Subcutaneous abdominal adipose tissue (tissue), 5 donors: ENCODE measurements around the gene STK31.

Source experiments
- H3K27ac ChIP-seq: one replicate; pipeline ENCODE4 v1.7.0; 2013; ENCODE audit warnings: low read depth, mild to moderate bottlenecking, inconsistent platforms, low read length, moderate library complexity
- H3K27me3 ChIP-seq, 5 donors: one replicate each; pipeline ENCODE4 v1.7.0; 2013; ENCODE audit warnings: low read length in 5 of 5, inconsistent platforms in 1 of 5; ENCODE audit not compliant: control insufficient read depth in 5 of 5, insufficient read depth in 4 of 5
- H3K36me3 ChIP-seq, 5 donors: one replicate each; pipeline ENCODE4 v1.7.0; 2013; ENCODE audit warnings: low read length in 5 of 5; ENCODE audit not compliant: control insufficient read depth in 5 of 5, insufficient read depth in 5 of 5
- H3K4me1 ChIP-seq, 5 donors: one replicate each; pipeline ENCODE4 v1.7.0; 2013; ENCODE audit warnings: low read length in 5 of 5, mild to moderate bottlenecking in 3 of 5, moderate library complexity in 1 of 5; ENCODE audit not compliant: control insufficient read depth in 5 of 5, insufficient read depth in 5 of 5
- H3K4me3 ChIP-seq, 5 donors: one replicate each; pipeline ENCODE4 v1.7.0; 2013; ENCODE audit warnings: low read length in 5 of 5, low read depth in 1 of 5
- H3K9ac ChIP-seq, 5 donors: one replicate each; pipeline ENCODE4 v1.7.0; 2013; ENCODE audit warnings: low read length in 5 of 5, mild to moderate bottlenecking in 4 of 5, moderate library complexity in 3 of 5
- H3K9me3 ChIP-seq, 5 donors: one replicate each; pipeline ENCODE4 v1.7.0; 2013; ENCODE audit warnings: low read length in 5 of 5; ENCODE audit not compliant: control insufficient read depth in 5 of 5
- donor health status: healthy.
- donor health status: healthy.
- donor health status: healthy.
- donor health status: healthy.
- donor health status: healthy.

Gene STK31

DNA sequence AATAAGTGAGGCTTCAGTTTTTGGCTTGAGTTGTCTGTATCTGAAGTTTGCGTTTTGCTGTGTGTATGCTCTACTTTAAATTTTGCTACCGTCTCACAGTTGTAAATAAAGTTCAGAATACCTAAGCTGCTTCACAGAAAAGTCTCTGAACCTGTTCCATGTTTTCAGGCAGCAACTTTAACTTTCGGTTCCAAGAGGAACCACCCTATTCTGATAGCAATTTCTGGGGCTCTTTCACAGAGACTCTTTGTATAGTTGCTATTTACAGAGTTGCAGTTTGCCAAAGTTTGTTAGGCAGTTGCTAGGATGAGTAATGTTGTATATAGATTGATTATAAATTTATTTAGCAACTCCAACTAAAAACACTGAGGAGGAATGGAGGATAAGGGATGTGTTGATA, 24.3 kb upstream of the STK31 start:
- Histone ChIP-seq H3K27ac (no peak overlapping the region), H3K36me3 (peaks cover 0 to 11% (median 4%) of the 10 kb centered on the region in 5 donors), H3K9ac (no peak overlapping the region), H3K4me3 (no peak overlapping the region), H3K4me1 (peaks cover 2 to 7% (median 5%) of the 10 kb centered on the region in 5 donors), H3K27me3 (no peaks in the 10 kb centered on the region), H3K9me3 (no peaks in the 10 kb centered on the region)

GRCh38 chr7:23687011-23687410, 23.0 kb upstream of the STK31 start:
- Histone ChIP-seq H3K9ac (no peak overlapping the region), H3K36me3 (peaks cover 0 to 18% (median 5%) of the 10 kb centered on the region in 5 donors), H3K27ac (no peak overlapping the region), H3K4me1 (no peaks in the 10 kb centered on the region), H3K27me3 (no peaks in the 10 kb centered on the region), H3K9me3 (no peaks in the 10 kb centered on the region), H3K4me3 (no peak overlapping the region)

DNA sequence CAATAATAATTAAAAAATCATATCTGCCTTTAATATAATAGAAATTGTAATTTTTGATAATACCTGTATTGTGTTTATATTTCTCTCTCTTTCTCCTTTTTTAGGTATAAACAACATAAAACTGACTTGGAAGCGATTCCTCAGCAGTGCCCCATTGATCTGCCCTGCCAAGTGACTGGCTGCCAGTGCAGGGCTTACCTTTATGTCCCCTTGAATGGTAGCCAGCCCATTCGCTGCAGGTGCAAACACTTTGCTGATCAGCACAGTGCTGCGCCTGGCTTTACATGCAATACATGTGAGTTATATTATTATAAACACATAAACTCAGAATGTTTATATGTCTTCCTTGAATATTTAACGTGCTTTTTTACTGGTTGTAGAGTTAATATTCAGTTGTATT, 20.9 kb upstream of the STK31 start:
- Histone ChIP-seq H3K36me3 (peaks cover 2 to 25% (median 11%) of the 10 kb centered on the region in 5 donors), H3K27ac (no peak overlapping the region), H3K9ac (no peak overlapping the region), H3K4me1 (no peaks in the 10 kb centered on the region), H3K27me3 (no peaks in the 10 kb centered on the region), H3K9me3 (no peaks in the 10 kb centered on the region), H3K4me3 (no peak overlapping the region)

DNA sequence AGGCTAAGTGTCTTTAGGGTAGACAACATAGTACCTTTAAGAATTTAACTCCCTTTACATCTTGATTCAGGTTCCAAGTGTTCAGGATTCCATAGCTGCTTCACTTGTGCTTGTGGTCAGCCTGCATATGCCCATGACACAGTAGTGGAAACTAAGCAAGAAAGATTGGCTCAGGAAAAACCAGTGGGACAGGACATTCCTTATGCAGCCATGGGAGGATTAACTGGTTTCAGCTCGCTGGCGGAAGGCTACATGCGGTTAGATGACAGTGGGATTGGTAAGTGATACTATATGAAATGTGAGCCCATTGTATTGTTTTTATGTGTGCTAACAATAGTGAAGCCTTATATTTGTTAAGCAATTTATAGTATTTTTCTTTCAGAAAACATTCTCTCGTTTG, 18.7 kb upstream of the STK31 start:
- Histone ChIP-seq H3K27me3 (no peaks in the 10 kb centered on the region), H3K4me1 (no peaks in the 10 kb centered on the region), H3K9ac (no peak overlapping the region), H3K36me3 (peaks cover 4 to 28% (median 11%) of the 10 kb centered on the region in 5 donors), H3K9me3 (no peaks in the 10 kb centered on the region), H3K4me3 (no peak overlapping the region), H3K27ac (no peak overlapping the region)

- H3K9me3 ChIP-seq = no peaks in the 10 kb centered on the region
- H3K36me3 ChIP-seq = peaks cover 4 to 28% (median 11%) of the 10 kb centered on the region in 5 donors
- H3K27me3 ChIP-seq = no peaks in the 10 kb centered on the region
- H3K27ac ChIP-seq = no peak overlapping the region
- no peak overlapping the region for H3K9ac ChIP-seq
- H3K4me1 ChIP-seq = no peaks in the 10 kb centered on the region
- H3K4me3 ChIP-seq = no peak overlapping the region
These were observed 16.8 kb upstream of the STK31 start for GRCh38 chr7:23693224-23693623.

DNA sequence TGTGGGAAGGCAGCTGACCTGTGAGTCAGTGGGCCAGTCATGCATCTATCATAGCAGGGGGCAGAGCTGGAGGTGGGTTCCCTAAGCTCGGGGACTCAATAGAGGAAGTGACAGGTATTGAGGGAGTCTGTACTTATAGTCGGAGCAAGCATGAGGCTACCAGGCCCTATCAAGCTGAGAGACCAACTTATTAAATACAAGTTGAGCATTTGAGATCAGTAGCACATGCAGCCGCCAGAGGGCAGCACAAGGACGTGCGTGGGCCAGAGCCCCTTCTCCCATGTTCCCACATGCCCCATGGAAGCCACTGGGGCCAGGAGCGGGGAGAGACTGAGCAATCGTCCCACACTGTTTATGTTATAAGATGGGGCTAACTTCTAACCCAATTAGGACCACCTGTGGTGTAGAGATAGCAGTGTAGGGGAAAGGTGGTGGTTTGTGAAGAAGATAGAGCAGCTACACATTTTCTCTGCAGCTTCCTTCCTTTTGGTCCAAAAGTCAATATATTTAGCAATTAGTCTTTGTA, 13.0 kb upstream of the STK31 start:
- Histone ChIP-seq H3K27ac (no peak overlapping the region), H3K9ac (no peak overlapping the region), H3K9me3 (no peaks in the 10 kb centered on the region), H3K36me3 (peaks cover 2 to 20% (median 8%) of the 10 kb centered on the region in 5 donors), H3K4me1 (no peaks in the 10 kb centered on the region), H3K27me3 (no peaks in the 10 kb centered on the region), H3K4me3 (no peak overlapping the region)

GRCh38 chr7:23698822-23699221, 11.2 kb upstream of the STK31 start:
- Histone ChIP-seq H3K36me3 (peaks cover 7 to 22% (median 16%) of the 10 kb centered on the region in 5 donors), H3K4me3 (no peak overlapping the region), H3K9me3 (no peaks in the 10 kb centered on the region), H3K9ac (no peak overlapping the region), H3K27ac (no peak overlapping the region), H3K27me3 (no peaks in the 10 kb centered on the region), H3K4me1 (no peaks in the 10 kb centered on the region)

- no peak overlapping the region for H3K9ac ChIP-seq
- H3K27me3 ChIP-seq = no peaks in the 10 kb centered on the region
- no peak overlapping the region for H3K27ac ChIP-seq
- H3K4me3 ChIP-seq = no peak overlapping the region
- peaks cover 7 to 23% (median 18%) of the 10 kb centered on the region in 5 donors for H3K36me3 ChIP-seq
- no peaks in the 10 kb centered on the region for H3K4me1 ChIP-seq
- H3K9me3 ChIP-seq = peaks cover 1 to 2% (median 2%) of the 10 kb centered on the region in 5 donors
These were observed 10.0 kb upstream of the STK31 start for GRCh38 chr7:23700046-23700445.

DNA sequence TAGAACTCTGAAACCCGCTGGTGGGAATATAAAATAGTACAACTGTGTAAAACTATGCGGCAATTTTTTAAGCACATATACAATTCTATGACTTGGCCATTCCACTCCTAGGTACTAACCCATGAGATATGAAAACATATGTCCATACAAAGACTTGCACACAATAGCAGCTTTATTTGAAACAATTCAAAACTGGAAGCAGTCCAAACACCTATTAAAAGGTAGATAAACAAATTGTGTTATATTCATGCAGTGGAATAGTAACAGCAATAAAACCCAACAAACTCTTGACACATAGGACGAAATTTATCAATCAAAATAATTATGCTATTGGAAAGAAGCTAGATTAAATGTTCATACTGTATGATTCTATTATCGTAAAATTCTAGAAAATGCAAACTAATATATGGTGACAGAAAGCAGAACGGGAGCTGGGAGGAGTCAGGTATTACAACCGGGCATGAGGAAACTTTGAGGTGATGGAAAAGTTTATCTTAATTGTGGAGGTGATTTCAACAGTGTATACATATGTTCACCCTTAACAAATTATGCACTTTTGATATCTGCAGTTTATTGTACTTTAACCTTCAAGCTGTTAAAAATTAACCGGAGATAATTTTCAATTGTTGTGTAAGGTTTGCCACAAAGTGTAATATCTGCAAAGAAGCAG, 803 bp upstream of the STK31 start:
- Histone ChIP-seq H3K9me3 (peaks cover 9 to 13% (median 11%) of the 10 kb centered on the region in 5 donors), H3K27ac (no peak overlapping the region), H3K4me3 (no peak overlapping the region), H3K9ac (no peak overlapping the region), H3K4me1 (no peaks in the 10 kb centered on the region), H3K27me3 (no peaks in the 10 kb centered on the region), H3K36me3 (peaks cover 0 to 14% (median 8%) of the 10 kb centered on the region in 5 donors)

GRCh38 chr7:23712368-23713284, 2.6 kb downstream of the STK31 start:
- Histone ChIP-seq H3K27me3 (no peaks in the 10 kb centered on the region), H3K9ac (no peak overlapping the region), H3K9me3 (no peaks in the 10 kb centered on the region), H3K4me3 (no peak overlapping the region), H3K4me1 (no peaks in the 10 kb centered on the region), H3K27ac (no peak overlapping the region), H3K36me3 (no peaks in the 10 kb centered on the region)
